ENCODE data around the gene PRICKLE1.

PRICKLE1 gene

GRCh38 chr12:42589465-42590329 lies at the start of gene PRICKLE1:
TSS of gene PRICKLE1 (minus strand) at chr12:42589746. CDS start at chr12:42472516, 117,230 bp downstream.
- H3K9me3 ChIP-seq (ENCODE audit: insufficient read depth, low read depth, low read length) = no peaks in the 10 kb centered on the region
- no peak within 1 kb of the TSS for H3K27ac ChIP-seq (ENCODE audit: low read length)
- H3K27me3 ChIP-seq (ENCODE audit: insufficient read depth, low read length) = peaks cover 55% of the 10 kb centered on the region
- peak within 1 kb of the TSS; percentile 78 for H3K4me3 ChIP-seq (ENCODE audit: low read length)
- no peak within 1 kb of the TSS for H3K9ac ChIP-seq (ENCODE audit: low read depth, low read length)
- no peaks in the 10 kb centered on the region for H3K36me3 ChIP-seq (ENCODE audit: insufficient read depth, low read depth, low read length)
- H3K4me1 ChIP-seq (ENCODE audit: insufficient read depth, low read length) = peaks cover 6% of the 10 kb centered on the region

- Histone ChIP-seq H3K36me3 (ENCODE audit: insufficient read depth, low read depth, low read length) (no peaks in the 10 kb centered on the region), H3K4me1 (ENCODE audit: insufficient read depth, low read length) (no peaks in the 10 kb centered on the region), H3K4me3 (ENCODE audit: low read length) (no peak overlapping the region), H3K9ac (ENCODE audit: low read depth, low read length) (no peak overlapping the region), H3K27ac (ENCODE audit: low read length) (no peak overlapping the region), H3K27me3 (ENCODE audit: insufficient read depth, low read length) (no peaks in the 10 kb centered on the region), H3K9me3 (ENCODE audit: insufficient read depth, low read depth, low read length) (no peaks in the 10 kb centered on the region)
Observed at GRCh38 chr12:42638697-42639096, 49.2 kb upstream of the PRICKLE1 start.

GRCh38 chr12:42638011-42638410 lies 48.5 kb upstream of the PRICKLE1 start:
- Histone ChIP-seq H3K27me3 (ENCODE audit: insufficient read depth, low read length) (no peaks in the 10 kb centered on the region), H3K9ac (ENCODE audit: low read depth, low read length) (no peak overlapping the region), H3K4me3 (ENCODE audit: low read length) (no peak overlapping the region), H3K27ac (ENCODE audit: low read length) (no peak overlapping the region), H3K9me3 (ENCODE audit: insufficient read depth, low read depth, low read length) (no peaks in the 10 kb centered on the region), H3K4me1 (ENCODE audit: insufficient read depth, low read length) (no peaks in the 10 kb centered on the region), H3K36me3 (ENCODE audit: insufficient read depth, low read depth, low read length) (no peaks in the 10 kb centered on the region)

- no peak overlapping the region for H3K9ac ChIP-seq (ENCODE audit: low read depth, low read length)
- peaks cover 1% of the 10 kb centered on the region; the same call in 1 of the 2 replicates for H3K4me1 ChIP-seq (ENCODE audit: insufficient read depth, low read length)
- H3K27ac ChIP-seq (ENCODE audit: low read length) = no peak overlapping the region
- H3K27me3 ChIP-seq (ENCODE audit: insufficient read depth, low read length) = no peaks in the 10 kb centered on the region
- H3K9me3 ChIP-seq (ENCODE audit: insufficient read depth, low read depth, low read length) = no peaks in the 10 kb centered on the region
- H3K4me3 ChIP-seq (ENCODE audit: low read length) = no peak overlapping the region
- H3K36me3 ChIP-seq (ENCODE audit: insufficient read depth, low read depth, low read length) = no peaks in the 10 kb centered on the region
Observed at GRCh38 chr12:42636993-42637392, 47.4 kb upstream of the PRICKLE1 start.

- H3K36me3 ChIP-seq (ENCODE audit: insufficient read depth, low read depth, low read length) = no peaks in the 10 kb centered on the region
- no peaks in the 10 kb centered on the region for H3K9me3 ChIP-seq (ENCODE audit: insufficient read depth, low read depth, low read length)
- no peak overlapping the region for H3K9ac ChIP-seq (ENCODE audit: low read depth, low read length)
- H3K4me1 ChIP-seq (ENCODE audit: insufficient read depth, low read length) = peaks cover 6% of the 10 kb centered on the region; the same call in 1 of the 2 replicates
- no peak overlapping the region for H3K4me3 ChIP-seq (ENCODE audit: low read length)
- no peak overlapping the region for H3K27ac ChIP-seq (ENCODE audit: low read length)
- H3K27me3 ChIP-seq (ENCODE audit: insufficient read depth, low read length) = no peaks in the 10 kb centered on the region
Observed at GRCh38 chr12:42633594-42633993, 44.0 kb upstream of the PRICKLE1 start.

GRCh38 chr12:42631513-42631912 lies 42.0 kb upstream of the PRICKLE1 start:
- Histone ChIP-seq H3K9ac (ENCODE audit: low read depth, low read length) (no peak overlapping the region), H3K9me3 (ENCODE audit: insufficient read depth, low read depth, low read length) (no peaks in the 10 kb centered on the region), H3K36me3 (ENCODE audit: insufficient read depth, low read depth, low read length) (no peaks in the 10 kb centered on the region), H3K4me1 (ENCODE audit: insufficient read depth, low read length) (peaks cover 6% of the 10 kb centered on the region; the same call in 1 of the 2 replicates), H3K27me3 (ENCODE audit: insufficient read depth, low read length) (no peaks in the 10 kb centered on the region), H3K4me3 (ENCODE audit: low read length) (no peak overlapping the region), H3K27ac (ENCODE audit: low read length) (no peak overlapping the region)

- no peak overlapping the region for H3K9ac ChIP-seq (ENCODE audit: low read depth, low read length)
- H3K4me1 ChIP-seq (ENCODE audit: insufficient read depth, low read length) = peaks cover 6% of the 10 kb centered on the region; the same call in 1 of the 2 replicates
- H3K9me3 ChIP-seq (ENCODE audit: insufficient read depth, low read depth, low read length) = no peaks in the 10 kb centered on the region
- H3K27ac ChIP-seq (ENCODE audit: low read length) = no peak overlapping the region
- H3K27me3 ChIP-seq (ENCODE audit: insufficient read depth, low read length) = no peaks in the 10 kb centered on the region
- no peak overlapping the region for H3K4me3 ChIP-seq (ENCODE audit: low read length)
- no peaks in the 10 kb centered on the region for H3K36me3 ChIP-seq (ENCODE audit: insufficient read depth, low read depth, low read length)
Observed at GRCh38 chr12:42630314-42630713, 40.8 kb upstream of the PRICKLE1 start.

- no peak overlapping the region for H3K4me3 ChIP-seq (ENCODE audit: low read length)
- peaks cover 6% of the 10 kb centered on the region; the same call in 1 of the 2 replicates for H3K4me1 ChIP-seq (ENCODE audit: insufficient read depth, low read length)
- no peaks in the 10 kb centered on the region for H3K27me3 ChIP-seq (ENCODE audit: insufficient read depth, low read length)
- no peaks in the 10 kb centered on the region for H3K36me3 ChIP-seq (ENCODE audit: insufficient read depth, low read depth, low read length)
- H3K9ac ChIP-seq (ENCODE audit: low read depth, low read length) = no peak overlapping the region
- H3K27ac ChIP-seq (ENCODE audit: low read length) = no peak overlapping the region
- no peaks in the 10 kb centered on the region for H3K9me3 ChIP-seq (ENCODE audit: insufficient read depth, low read depth, low read length)
Observed at GRCh38 chr12:42627151-42627550, 37.6 kb upstream of the PRICKLE1 start.

- Histone ChIP-seq H3K4me1 (ENCODE audit: insufficient read depth, low read length) (no peaks in the 10 kb centered on the region), H3K9me3 (ENCODE audit: insufficient read depth, low read depth, low read length) (no peaks in the 10 kb centered on the region), H3K9ac (ENCODE audit: low read depth, low read length) (no peak overlapping the region), H3K36me3 (ENCODE audit: insufficient read depth, low read depth, low read length) (no peaks in the 10 kb centered on the region), H3K27me3 (ENCODE audit: insufficient read depth, low read length) (no peaks in the 10 kb centered on the region), H3K27ac (ENCODE audit: low read length) (no peak overlapping the region), H3K4me3 (ENCODE audit: low read length) (no peak overlapping the region)
Observed at GRCh38 chr12:42625611-42626010, 36.1 kb upstream of the PRICKLE1 start.

GRCh38 chr12:42617622-42618021 lies 28.1 kb upstream of the PRICKLE1 start:
- Histone ChIP-seq H3K9ac (ENCODE audit: low read depth, low read length) (no peak overlapping the region), H3K36me3 (ENCODE audit: insufficient read depth, low read depth, low read length) (no peaks in the 10 kb centered on the region), H3K9me3 (ENCODE audit: insufficient read depth, low read depth, low read length) (peaks cover 7% of the 10 kb centered on the region), H3K4me3 (ENCODE audit: low read length) (no peak overlapping the region), H3K27ac (ENCODE audit: low read length) (no peak overlapping the region), H3K4me1 (ENCODE audit: insufficient read depth, low read length) (no peaks in the 10 kb centered on the region), H3K27me3 (ENCODE audit: insufficient read depth, low read length) (no peaks in the 10 kb centered on the region)

- no peak overlapping the region for H3K4me3 ChIP-seq (ENCODE audit: low read length)
- no peak overlapping the region for H3K27ac ChIP-seq (ENCODE audit: low read length)
- no peaks in the 10 kb centered on the region for H3K36me3 ChIP-seq (ENCODE audit: insufficient read depth, low read depth, low read length)
- H3K4me1 ChIP-seq (ENCODE audit: insufficient read depth, low read length) = no peaks in the 10 kb centered on the region
- peaks cover 7% of the 10 kb centered on the region for H3K9me3 ChIP-seq (ENCODE audit: insufficient read depth, low read depth, low read length)
- H3K9ac ChIP-seq (ENCODE audit: low read depth, low read length) = no peak overlapping the region
- H3K27me3 ChIP-seq (ENCODE audit: insufficient read depth, low read length) = no peaks in the 10 kb centered on the region
Observed at GRCh38 chr12:42615006-42615405, 25.5 kb upstream of the PRICKLE1 start.

- H3K27ac ChIP-seq (ENCODE audit: low read length) = no peak overlapping the region
- no peaks in the 10 kb centered on the region for H3K36me3 ChIP-seq (ENCODE audit: insufficient read depth, low read depth, low read length)
- no peaks in the 10 kb centered on the region for H3K9me3 ChIP-seq (ENCODE audit: insufficient read depth, low read depth, low read length)
- no peak overlapping the region for H3K4me3 ChIP-seq (ENCODE audit: low read length)
- no peaks in the 10 kb centered on the region for H3K27me3 ChIP-seq (ENCODE audit: insufficient read depth, low read length)
- no peaks in the 10 kb centered on the region for H3K4me1 ChIP-seq (ENCODE audit: insufficient read depth, low read length)
- H3K9ac ChIP-seq (ENCODE audit: low read depth, low read length) = no peak overlapping the region
Observed at GRCh38 chr12:42612231-42612613, 22.7 kb upstream of the PRICKLE1 start.
